ENCODE measurements around the gene FIBCD1. TPM values are rescaled to one million over a fixed set of nuclear protein-coding genes. Genes with fewer than 3 reads are reported as not detected.

The FIBCD1 gene
- total and polyA plus RNA-seq, 2 of the 8 experiments (the other 6 are each of a cell fraction or from before 2014, with no cell fraction given): 6.1 to 8.8 TPM

- Histone ChIP-seq H3K27me3 (replicated peaks in 1 of 4; ENCODE audit: control insufficient read depth in 3 of 4, extremely low read depth in 1 of 4, insufficient read depth in 3 of 4, low read length in 3 of 4) (no peaks in the 10 kb centered on the region; a peak in 1 of 7 replicates), H3K79me2 (ENCODE audit: control insufficient read depth in 1 of 2, insufficient read depth in 2 of 2, low read length in 2 of 2) (no peaks in the 10 kb centered on the region), H3K4ac (replicated peaks; ENCODE audit: insufficient read length, low read depth, low read length) (no peak overlapping the region), H2BK15ac (ENCODE audit: low read length) (0 out of 2 replicates have a peak overlapping the region, but pooled peaks have one; percentile 72), H3K79me1 (ENCODE audit: low read depth, low read length) (no peaks in the 10 kb centered on the region), H4K5ac (ENCODE audit: insufficient read length, low read depth, low read length) (no peak overlapping the region), H3K4me2 (ENCODE audit: insufficient read depth in 1 of 2, low read depth in 2 of 2, low read length in 2 of 2) (no peak overlapping the region), H3K27ac (ENCODE audit: low read depth, low read length) (no peak overlapping the region), H3K56ac (replicated peaks; ENCODE audit: insufficient read length, low read depth, low read length) (no peak overlapping the region), H3K23me2 (ENCODE audit: low read depth, low read length) (peaks cover 4% of the 10 kb centered on the region; the same call in 1 of the 2 replicates), H3K9me3 (ENCODE audit: insufficient read depth in 2 of 2, low read depth in 1 of 2, low read length in 1 of 2) (no peaks in the 10 kb centered on the region), H4K20me1 (replicated peaks in 1 of 2; ENCODE audit: control insufficient read depth in 1 of 2, insufficient read depth in 2 of 2, low read length in 2 of 2) (no peaks in the 10 kb centered on the region), H2BK20ac (ENCODE audit: low read length) (no peak overlapping the region; the same call in 1 of the 2 replicates), H2BK5ac (ENCODE audit: low read depth, low read length) (no peak overlapping the region), H3K4me3 (ENCODE audit: extremely low read depth in 1 of 4, insufficient read depth in 2 of 4, low read depth in 3 of 4, low read length in 4 of 4) (no peak overlapping the region), H2BK12ac (ENCODE audit: low read depth, low read length) (peak overlapping the region; percentile 63; the same call in 1 of the 2 replicates), H3K9ac (replicated peaks in 1 of 4; ENCODE audit: extremely low read depth in 1 of 4, low read depth in 3 of 4, low read length in 3 of 4) (no peak overlapping the region; a peak in 1 of 7 replicates), H2AFZ (ENCODE audit: low read length) (no peak overlapping the region), H3K4me1 (replicated peaks in 1 of 4; ENCODE audit: control insufficient read depth in 3 of 4, insufficient read depth in 4 of 4, low read length in 3 of 4) (peaks cover 0 to 3% (median 0%) of the 10 kb centered on the region in 4 experiments; a peak in 1 of 7 replicates), H3K23ac (ENCODE audit: insufficient read length) (no peak overlapping the region), H3K18ac (ENCODE audit: extremely low read depth, low read length) (no peak overlapping the region), H3K36me3 (ENCODE audit: control insufficient read depth in 2 of 4, insufficient read depth in 4 of 4, low read length in 3 of 4) (no peaks in the 10 kb centered on the region), H2AK5ac (ENCODE audit: low read depth, low read length) (0 out of 2 replicates have a peak overlapping the region, but pooled peaks have one; percentile 82), H3K14ac (ENCODE audit: insufficient read length) (no peak overlapping the region), H2BK120ac (replicated peaks; ENCODE audit: low read depth, low read length) (no peak overlapping the region), H4K91ac (replicated peaks; ENCODE audit: insufficient read length, low read length) (peak overlapping the region; percentile 73), H4K8ac (ENCODE audit: extremely low read depth, insufficient read depth, low read length) (peak overlapping the region; percentile 72; the same call in 1 of the 2 replicates)
- CTCF ChIA-PET (ENCODE audit: partially characterized antibody): interaction anchor here (0.7 to 3.0 kb wide), 3 partner anchors 10 to 105 kb away, joined by 3 to 15 read pairs (median 5); no protein-coding TSS in a partner anchor
- WGBS, 2 experiments (ENCODE audit: extremely low coverage in 1 of 2, insufficient coverage in 1 of 2, insufficient read length in 1 of 2, insufficient replicate concordance in 2 of 2, low coverage in 1 of 2, low lambda C conversion rate in 2 of 2, missing lambda C conversion rate in 1 of 2): 93% methylated on average over 11 of the region's 12 CpGs; no CpG with 5 or more reads in 1 of the 2 experiments
- DNase-seq (ENCODE audit: low read depth in 1 of 2, low spot score in 2 of 2) (no peak), FAIRE-seq (no peak)
- POLR2A ChIA-PET (ENCODE audit: partially characterized antibody): no interaction called here
- TF ChIP-seq RNF2 (IDR thresholded peaks at IDR 0.05; ENCODE audit: borderline replicate concordance, low read depth, low read length, missing control alignments, poor library complexity, severe bottlenecking): no peak
- TF ChIP-seq JUN (IDR thresholded peaks at IDR 0.05; ENCODE audit: low read depth, low read length): no peak
- TF ChIP-seq CTCF (IDR thresholded peaks at IDR 0.05; ENCODE audit: control extremely low read depth in 1 of 3, insufficient read depth in 1 of 3, low read depth in 1 of 3, low read length in 3 of 3): no peak
- no peak for TF ChIP-seq CHD1 (IDR thresholded peaks at IDR 0.05; ENCODE audit: low read depth, low read length)
- TF ChIP-seq NRF1 (IDR thresholded peaks at IDR 0.05; ENCODE audit: low read depth, low read length): no peak
- TF ChIP-seq SIN3A (conservative IDR thresholded peaks at IDR 0.05 in 1 of 2, IDR thresholded peaks at IDR 0.05 in 1 of 2; ENCODE audit: low read depth in 1 of 2, low read length in 2 of 2): no peak
- TF ChIP-seq USF2 (IDR thresholded peaks at IDR 0.05; ENCODE audit: low read length): no peak
- no peak for TF ChIP-seq TCF12 (IDR thresholded peaks at IDR 0.05; ENCODE audit: low read depth, low read length)
These were observed 32.3 kb upstream of the FIBCD1 start for GRCh38 chr9:130971294-130971849.
